Erythroblast (primary cell): ENCODE data around the gene BMPR1B.

Source experiments
- GATA1 ChIP-seq: IDR thresholded peaks from 2 replicates; pipeline ENCODE4 v1.6.1; 2011; ENCODE audit warnings: low read depth, mild to moderate bottlenecking, control low read depth, low read length, moderate library complexity
- POLR2A ChIP-seq: IDR thresholded peaks from 2 replicates; pipeline ENCODE4 v1.6.1; 2011; ENCODE audit warnings: mild to moderate bottlenecking, low read length

GRCh38 chr4:94936854-94937253 is 179.1 kb downstream of the BMPR1B start:
- no peak for TF ChIP-seq POLR2A
- TF ChIP-seq GATA1 = no peak
